HG03108 (cell line): ENCODE results near the gene RAB31.
A peak's percentile ranks its signal among the peaks of the same experiment; 100 is the strongest.

Experiments
- ATAC-seq: cut with Tn5 transposase; IDR thresholded peaks from one replicate; pipeline ENCODE4 v1.9.1; 2021; ENCODE audit warnings: moderate library complexity; ENCODE audit not compliant: unreplicated experiment

RAB31 gene

GRCh38 chr18:9711361-9712129 lies 3.4 kb downstream of the RAB31 start:
- peak; percentile 67 for ATAC-seq

GRCh38 chr18:9712130-9712577 lies 4.1 kb downstream of the RAB31 start:
- ATAC-seq, result no peak

GRCh38 chr18:9712611-9713010 lies 4.5 kb downstream of the RAB31 start:
- ATAC-seq, result no peak

- ATAC-seq, result no peak
Observed at GRCh38 chr18:9714266-9715087, 6.4 kb downstream of the RAB31 start.

GRCh38 chr18:9715088-9715343 lies 6.9 kb downstream of the RAB31 start:
- ATAC-seq, result no peak

GRCh38 chr18:9715978-9716774 lies 8.1 kb downstream of the RAB31 start:
- ATAC-seq, result no peak

- no peak for ATAC-seq
Observed at GRCh38 chr18:9716780-9717563, 8.9 kb downstream of the RAB31 start.

GRCh38 chr18:9719421-9719981 lies 11.4 kb downstream of the RAB31 start:
- ATAC-seq, result no peak

GRCh38 chr18:9720327-9720726 lies 12.2 kb downstream of the RAB31 start:
- ATAC-seq, result no peak

GRCh38 chr18:9721893-9722550 lies 13.9 kb downstream of the RAB31 start:
- ATAC-seq, result no peak

GRCh38 chr18:9722691-9723090 lies 14.6 kb downstream of the RAB31 start:
- ATAC-seq, result no peak

- no peak for ATAC-seq
Observed at GRCh38 chr18:9724797-9725585, 16.9 kb downstream of the RAB31 start.

- ATAC-seq, result no peak
Observed at GRCh38 chr18:9726175-9726574, 18.1 kb downstream of the RAB31 start.

GRCh38 chr18:9726936-9727335 lies 18.8 kb downstream of the RAB31 start:
- no peak for ATAC-seq

GRCh38 chr18:9730786-9731185 lies 22.7 kb downstream of the RAB31 start:
- ATAC-seq, result no peak

GRCh38 chr18:9731380-9731779 lies 23.3 kb downstream of the RAB31 start:
- ATAC-seq, result no peak

GRCh38 chr18:9732031-9732430 lies 23.9 kb downstream of the RAB31 start:
- ATAC-seq, result no peak

GRCh38 chr18:9734189-9734588 lies 26.1 kb downstream of the RAB31 start:
- no peak for ATAC-seq

- no peak for ATAC-seq
Observed at GRCh38 chr18:9735238-9735637, 27.1 kb downstream of the RAB31 start.
